ENCODE results near the gene CCDC40. TPM values are rescaled to one million over a fixed set of nuclear protein-coding genes. Genes with fewer than 3 reads are reported as not detected.

Gene CCDC40
- total and polyA plus RNA-seq, 10 of the 15 experiments (the other 5 are each of a cell fraction or from before 2014, with no cell fraction given), result 0.06 to 0.10 TPM; not detected in 8

DNA sequence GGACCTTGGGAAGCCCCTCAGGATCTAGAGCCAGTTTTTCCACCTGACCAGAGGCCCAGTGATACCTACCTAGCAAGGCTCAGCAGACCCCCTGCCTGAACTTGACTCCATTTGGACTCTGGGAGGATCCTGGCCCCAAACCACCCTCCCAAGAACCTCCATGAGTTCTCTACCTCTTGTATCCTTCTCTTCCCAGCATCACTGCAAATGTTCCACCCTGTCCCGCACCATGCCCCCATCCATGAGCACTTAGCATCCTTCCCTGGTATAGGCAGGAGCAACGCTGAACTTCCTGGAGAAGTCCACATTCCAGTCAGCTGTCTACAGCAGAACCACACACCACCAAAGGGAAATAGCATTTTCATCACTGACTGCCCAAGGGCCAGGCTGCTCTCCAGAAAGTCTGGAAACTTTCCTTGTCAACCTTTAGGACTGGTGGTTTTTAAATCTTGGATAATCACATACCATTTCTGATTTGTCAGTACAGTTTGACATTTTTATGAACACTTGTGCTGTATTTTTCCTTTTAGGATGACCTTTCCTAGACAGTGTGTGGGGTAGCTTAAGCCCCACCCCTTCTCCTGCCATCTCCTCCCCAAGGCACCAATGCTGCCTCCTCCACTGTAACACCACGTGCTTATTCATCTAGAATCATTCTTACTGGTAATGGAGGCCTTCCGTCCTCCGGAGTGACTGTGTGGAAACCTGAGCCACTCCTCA, 96.6 kb downstream of the CCDC40 start:
- intact Hi-C loops (cut with micrococcal nuclease; ENCODE audit: unreplicated experiment), result no loop called here
- Histone ChIP-seq H3K4me3 (no peak overlapping the region), H3K9me3 (replicated peaks; ENCODE audit: control insufficient read depth, insufficient read depth, low read length) (no peaks in the 10 kb centered on the region), H3K36me3 (ENCODE audit: control insufficient read depth in 2 of 2, insufficient read depth in 2 of 2, low read length in 1 of 2) (peaks cover 9 to 36% of the 10 kb centered on the region in 2 experiments), H3K79me2 (ENCODE audit: control insufficient read depth, insufficient read depth, low read length) (no peaks in the 10 kb centered on the region), H3K27me3 (replicated peaks in 1 of 2; ENCODE audit: control insufficient read depth in 2 of 2, insufficient read depth in 2 of 2, low read length in 1 of 2) (no peaks in the 10 kb centered on the region), H3K4me2 (ENCODE audit: control insufficient read depth, insufficient read depth) (no peak overlapping the region), H3K27ac (ENCODE audit: control insufficient read depth, insufficient read depth) (no peak overlapping the region), H4K20me1 (ENCODE audit: control insufficient read depth, insufficient read depth) (no peaks in the 10 kb centered on the region), H2AFZ (ENCODE audit: control insufficient read depth, low read depth, low read length) (no peak overlapping the region), H3K4me1 (ENCODE audit: control insufficient read depth, insufficient read depth, low read length) (no peaks in the 10 kb centered on the region), H3K9ac (ENCODE audit: control insufficient read depth, insufficient read depth, low read length) (no peak overlapping the region)
- in situ Hi-C loops (cut with MboI), result no loop called here
- ChIA-PET SMC1A (ENCODE audit: uncharacterized antibody, unreplicated experiment) (interaction anchor here (0.5 kb wide), 1 partner anchor 12 kb away, joined by 3 read pairs; no protein-coding TSS in a partner anchor), CTCF (interaction anchor here (0.6 to 1.1 kb wide), 4 partner anchors 9 to 127 kb away, joined by 3 to 5 read pairs (median 3); partner anchors contain the start of gene GAA), POLR2A (no interaction called here), RAD21 (ENCODE audit: unreplicated experiment) (no interaction called here)
- DNase-seq (ENCODE audit: low read depth, low spot score), result no peak
- no peak for ATAC-seq
- FAIRE-seq, result no peak
- no TSS peak for BruUV-seq (replicated peaks)
- TF ChIP-seq HDAC2 (IDR thresholded peaks at IDR 0.05) (no peak), SMC3 (IDR thresholded peaks at IDR 0.05; ENCODE audit: borderline replicate concordance, low read length) (no peak), POLR2A (IDR thresholded peaks at IDR 0.05; ENCODE audit: low read depth, low read length) (no peak; the same call in 1 of the 2 replicates), GATAD2B (conservative IDR thresholded peaks at IDR 0.05; ENCODE audit: low read depth) (no peak), STAT3 (IDR thresholded peaks at IDR 0.05; ENCODE audit: low read depth, low read length) (no peak)
- TF ChIP-seq, protein P1, sequence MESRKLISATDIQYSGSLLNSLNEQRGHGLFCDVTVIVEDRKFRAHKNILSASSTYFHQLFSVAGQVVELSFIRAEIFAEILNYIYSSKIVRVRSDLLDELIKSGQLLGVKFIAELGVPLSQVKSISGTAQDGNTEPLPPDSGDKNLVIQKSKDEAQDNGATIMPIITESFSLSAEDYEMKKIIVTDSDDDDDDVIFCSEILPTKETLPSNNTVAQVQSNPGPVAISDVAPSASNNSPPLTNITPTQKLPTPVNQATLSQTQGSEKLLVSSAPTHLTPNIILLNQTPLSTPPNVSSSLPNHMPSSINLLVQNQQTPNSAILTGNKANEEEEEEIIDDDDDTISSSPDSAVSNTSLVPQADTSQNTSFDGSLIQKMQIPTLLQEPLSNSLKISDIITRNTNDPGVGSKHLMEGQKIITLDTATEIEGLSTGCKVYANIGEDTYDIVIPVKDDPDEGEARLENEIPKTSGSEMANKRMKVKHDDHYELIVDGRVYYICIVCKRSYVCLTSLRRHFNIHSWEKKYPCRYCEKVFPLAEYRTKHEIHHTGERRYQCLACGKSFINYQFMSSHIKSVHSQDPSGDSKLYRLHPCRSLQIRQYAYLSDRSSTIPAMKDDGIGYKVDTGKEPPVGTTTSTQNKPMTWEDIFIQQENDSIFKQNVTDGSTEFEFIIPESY (IDR thresholded peaks at IDR 0.05), result no peak
- TF ChIP-seq, protein P2, sequence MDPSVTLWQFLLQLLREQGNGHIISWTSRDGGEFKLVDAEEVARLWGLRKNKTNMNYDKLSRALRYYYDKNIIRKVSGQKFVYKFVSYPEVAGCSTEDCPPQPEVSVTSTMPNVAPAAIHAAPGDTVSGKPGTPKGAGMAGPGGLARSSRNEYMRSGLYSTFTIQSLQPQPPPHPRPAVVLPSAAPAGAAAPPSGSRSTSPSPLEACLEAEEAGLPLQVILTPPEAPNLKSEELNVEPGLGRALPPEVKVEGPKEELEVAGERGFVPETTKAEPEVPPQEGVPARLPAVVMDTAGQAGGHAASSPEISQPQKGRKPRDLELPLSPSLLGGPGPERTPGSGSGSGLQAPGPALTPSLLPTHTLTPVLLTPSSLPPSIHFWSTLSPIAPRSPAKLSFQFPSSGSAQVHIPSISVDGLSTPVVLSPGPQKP (IDR thresholded peaks at IDR 0.05; ENCODE audit: low read depth, low read length), result no peak
- TF ChIP-seq, protein P3, sequence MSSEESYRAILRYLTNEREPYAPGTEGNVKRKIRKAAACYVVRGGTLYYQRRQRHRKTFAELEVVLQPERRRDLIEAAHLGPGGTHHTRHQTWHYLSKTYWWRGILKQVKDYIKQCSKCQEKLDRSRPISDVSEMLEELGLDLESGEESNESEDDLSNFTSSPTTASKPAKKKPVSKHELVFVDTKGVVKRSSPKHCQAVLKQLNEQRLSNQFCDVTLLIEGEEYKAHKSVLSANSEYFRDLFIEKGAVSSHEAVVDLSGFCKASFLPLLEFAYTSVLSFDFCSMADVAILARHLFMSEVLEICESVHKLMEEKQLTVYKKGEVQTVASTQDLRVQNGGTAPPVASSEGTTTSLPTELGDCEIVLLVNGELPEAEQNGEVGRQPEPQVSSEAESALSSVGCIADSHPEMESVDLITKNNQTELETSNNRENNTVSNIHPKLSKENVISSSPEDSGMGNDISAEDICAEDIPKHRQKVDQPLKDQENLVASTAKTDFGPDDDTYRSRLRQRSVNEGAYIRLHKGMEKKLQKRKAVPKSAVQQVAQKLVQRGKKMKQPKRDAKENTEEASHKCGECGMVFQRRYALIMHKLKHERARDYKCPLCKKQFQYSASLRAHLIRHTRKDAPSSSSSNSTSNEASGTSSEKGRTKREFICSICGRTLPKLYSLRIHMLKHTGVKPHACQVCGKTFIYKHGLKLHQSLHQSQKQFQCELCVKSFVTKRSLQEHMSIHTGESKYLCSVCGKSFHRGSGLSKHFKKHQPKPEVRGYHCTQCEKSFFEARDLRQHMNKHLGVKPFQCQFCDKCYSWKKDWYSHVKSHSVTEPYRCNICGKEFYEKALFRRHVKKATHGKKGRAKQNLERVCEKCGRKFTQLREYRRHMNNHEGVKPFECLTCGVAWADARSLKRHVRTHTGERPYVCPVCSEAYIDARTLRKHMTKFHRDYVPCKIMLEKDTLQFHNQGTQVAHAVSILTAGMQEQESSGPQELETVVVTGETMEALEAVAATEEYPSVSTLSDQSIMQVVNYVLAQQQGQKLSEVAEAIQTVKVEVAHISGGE (CRISPR knock-in tag; IDR thresholded peaks at IDR 0.05), result no peak
- TF ChIP-seq, protein P4, sequence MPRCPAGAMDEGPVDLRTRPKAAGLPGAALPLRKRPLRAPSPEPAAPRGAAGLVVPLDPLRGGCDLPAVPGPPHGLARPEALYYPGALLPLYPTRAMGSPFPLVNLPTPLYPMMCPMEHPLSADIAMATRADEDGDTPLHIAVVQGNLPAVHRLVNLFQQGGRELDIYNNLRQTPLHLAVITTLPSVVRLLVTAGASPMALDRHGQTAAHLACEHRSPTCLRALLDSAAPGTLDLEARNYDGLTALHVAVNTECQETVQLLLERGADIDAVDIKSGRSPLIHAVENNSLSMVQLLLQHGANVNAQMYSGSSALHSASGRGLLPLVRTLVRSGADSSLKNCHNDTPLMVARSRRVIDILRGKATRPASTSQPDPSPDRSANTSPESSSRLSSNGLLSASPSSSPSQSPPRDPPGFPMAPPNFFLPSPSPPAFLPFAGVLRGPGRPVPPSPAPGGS (IDR thresholded peaks at IDR 0.05; ENCODE audit: borderline replicate concordance, insufficient read depth, low read depth, low read length, poor library complexity, severe bottlenecking), result no peak
- 97% methylated on average over 5 of the region's 5 CpGs for WGBS (ENCODE audit: insufficient coverage, insufficient replicate concordance, low lambda C conversion rate, missing lambda C conversion rate)
